ENCODE data around the gene TCF7L2.

DNA sequence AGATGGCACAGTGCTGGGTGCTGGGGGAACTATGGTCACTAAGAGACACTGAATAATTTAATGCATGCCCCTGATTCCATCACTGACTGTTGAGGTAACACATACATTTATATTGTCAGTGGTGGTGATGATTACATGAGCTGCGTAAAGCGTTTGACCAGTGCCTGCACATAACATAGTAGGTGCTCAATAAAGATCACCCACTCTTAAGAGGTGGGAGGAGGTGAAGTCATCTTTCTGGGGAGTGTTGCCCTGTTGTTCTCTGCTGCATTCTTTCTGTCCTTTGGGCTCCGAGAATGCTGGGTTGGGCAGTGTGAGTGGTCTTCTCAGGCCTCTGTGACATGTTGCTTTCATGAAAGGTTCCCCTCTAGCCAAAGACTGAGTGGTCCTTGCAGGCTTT is 68.0 kb downstream of the TCF7L2 start:
- TF ChIP-seq, protein P1, sequence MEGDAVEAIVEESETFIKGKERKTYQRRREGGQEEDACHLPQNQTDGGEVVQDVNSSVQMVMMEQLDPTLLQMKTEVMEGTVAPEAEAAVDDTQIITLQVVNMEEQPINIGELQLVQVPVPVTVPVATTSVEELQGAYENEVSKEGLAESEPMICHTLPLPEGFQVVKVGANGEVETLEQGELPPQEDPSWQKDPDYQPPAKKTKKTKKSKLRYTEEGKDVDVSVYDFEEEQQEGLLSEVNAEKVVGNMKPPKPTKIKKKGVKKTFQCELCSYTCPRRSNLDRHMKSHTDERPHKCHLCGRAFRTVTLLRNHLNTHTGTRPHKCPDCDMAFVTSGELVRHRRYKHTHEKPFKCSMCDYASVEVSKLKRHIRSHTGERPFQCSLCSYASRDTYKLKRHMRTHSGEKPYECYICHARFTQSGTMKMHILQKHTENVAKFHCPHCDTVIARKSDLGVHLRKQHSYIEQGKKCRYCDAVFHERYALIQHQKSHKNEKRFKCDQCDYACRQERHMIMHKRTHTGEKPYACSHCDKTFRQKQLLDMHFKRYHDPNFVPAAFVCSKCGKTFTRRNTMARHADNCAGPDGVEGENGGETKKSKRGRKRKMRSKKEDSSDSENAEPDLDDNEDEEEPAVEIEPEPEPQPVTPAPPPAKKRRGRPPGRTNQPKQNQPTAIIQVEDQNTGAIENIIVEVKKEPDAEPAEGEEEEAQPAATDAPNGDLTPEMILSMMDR (IDR thresholded peaks at IDR 0.05) = no peak
- TF ChIP-seq POLR2AphosphoS5 (IDR thresholded peaks at IDR 0.05; ENCODE audit: low read depth, low read length) = no peak
- no peak for TF ChIP-seq TCF7L2 (IDR thresholded peaks at IDR 0.05; ENCODE audit: low read depth, low read length)
- TF ChIP-seq SIN3A (IDR thresholded peaks at IDR 0.05; ENCODE audit: borderline replicate concordance, insufficient read depth, low read depth, low read length) = no peak
- TF ChIP-seq, protein P2, sequence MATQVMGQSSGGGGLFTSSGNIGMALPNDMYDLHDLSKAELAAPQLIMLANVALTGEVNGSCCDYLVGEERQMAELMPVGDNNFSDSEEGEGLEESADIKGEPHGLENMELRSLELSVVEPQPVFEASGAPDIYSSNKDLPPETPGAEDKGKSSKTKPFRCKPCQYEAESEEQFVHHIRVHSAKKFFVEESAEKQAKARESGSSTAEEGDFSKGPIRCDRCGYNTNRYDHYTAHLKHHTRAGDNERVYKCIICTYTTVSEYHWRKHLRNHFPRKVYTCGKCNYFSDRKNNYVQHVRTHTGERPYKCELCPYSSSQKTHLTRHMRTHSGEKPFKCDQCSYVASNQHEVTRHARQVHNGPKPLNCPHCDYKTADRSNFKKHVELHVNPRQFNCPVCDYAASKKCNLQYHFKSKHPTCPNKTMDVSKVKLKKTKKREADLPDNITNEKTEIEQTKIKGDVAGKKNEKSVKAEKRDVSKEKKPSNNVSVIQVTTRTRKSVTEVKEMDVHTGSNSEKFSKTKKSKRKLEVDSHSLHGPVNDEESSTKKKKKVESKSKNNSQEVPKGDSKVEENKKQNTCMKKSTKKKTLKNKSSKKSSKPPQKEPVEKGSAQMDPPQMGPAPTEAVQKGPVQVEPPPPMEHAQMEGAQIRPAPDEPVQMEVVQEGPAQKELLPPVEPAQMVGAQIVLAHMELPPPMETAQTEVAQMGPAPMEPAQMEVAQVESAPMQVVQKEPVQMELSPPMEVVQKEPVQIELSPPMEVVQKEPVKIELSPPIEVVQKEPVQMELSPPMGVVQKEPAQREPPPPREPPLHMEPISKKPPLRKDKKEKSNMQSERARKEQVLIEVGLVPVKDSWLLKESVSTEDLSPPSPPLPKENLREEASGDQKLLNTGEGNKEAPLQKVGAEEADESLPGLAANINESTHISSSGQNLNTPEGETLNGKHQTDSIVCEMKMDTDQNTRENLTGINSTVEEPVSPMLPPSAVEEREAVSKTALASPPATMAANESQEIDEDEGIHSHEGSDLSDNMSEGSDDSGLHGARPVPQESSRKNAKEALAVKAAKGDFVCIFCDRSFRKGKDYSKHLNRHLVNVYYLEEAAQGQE (IDR thresholded peaks at IDR 0.05; ENCODE audit: insufficient read depth in 1 of 2, low read depth in 2 of 2, low read length in 1 of 2) = no peak
